NB4 (cell line): ENCODE measurements around the gene TOM1L2.

Experiments used
- DNase-seq: peaks from one replicate; pipeline ENCODE4 v3.0.0; 2010; ENCODE audit warnings: low read depth
- H3K4me3 ChIP-seq: one replicate; pipeline ENCODE4 v1.5.1; 2011; ENCODE audit warnings: mild to moderate bottlenecking, low read depth, low read length, moderate library complexity
- MYC ChIP-seq: IDR thresholded peaks from 2 replicates; pipeline ENCODE4 v1.6.1; 2011; ENCODE audit warnings: low read depth, low read length
- POLR2A ChIP-seq: IDR thresholded peaks from 2 replicates; pipeline ENCODE4 v1.6.1; 2011; ENCODE audit warnings: mild to moderate bottlenecking; ENCODE audit not compliant: insufficient read length; ENCODE audit errors: extremely low read depth
- TF ChIP-seq, protein P1 (sequence below): IDR thresholded peaks from 2 replicates; pipeline ENCODE4 v1.6.1; 2011; ENCODE audit warnings: low read depth, low read length
- TF ChIP-seq, protein P2 (sequence below): IDR thresholded peaks from one replicate; pipeline ENCODE4 v1.5.1; 2012; ENCODE audit warnings: low read depth, low read length

Gene TOM1L2

DNA sequence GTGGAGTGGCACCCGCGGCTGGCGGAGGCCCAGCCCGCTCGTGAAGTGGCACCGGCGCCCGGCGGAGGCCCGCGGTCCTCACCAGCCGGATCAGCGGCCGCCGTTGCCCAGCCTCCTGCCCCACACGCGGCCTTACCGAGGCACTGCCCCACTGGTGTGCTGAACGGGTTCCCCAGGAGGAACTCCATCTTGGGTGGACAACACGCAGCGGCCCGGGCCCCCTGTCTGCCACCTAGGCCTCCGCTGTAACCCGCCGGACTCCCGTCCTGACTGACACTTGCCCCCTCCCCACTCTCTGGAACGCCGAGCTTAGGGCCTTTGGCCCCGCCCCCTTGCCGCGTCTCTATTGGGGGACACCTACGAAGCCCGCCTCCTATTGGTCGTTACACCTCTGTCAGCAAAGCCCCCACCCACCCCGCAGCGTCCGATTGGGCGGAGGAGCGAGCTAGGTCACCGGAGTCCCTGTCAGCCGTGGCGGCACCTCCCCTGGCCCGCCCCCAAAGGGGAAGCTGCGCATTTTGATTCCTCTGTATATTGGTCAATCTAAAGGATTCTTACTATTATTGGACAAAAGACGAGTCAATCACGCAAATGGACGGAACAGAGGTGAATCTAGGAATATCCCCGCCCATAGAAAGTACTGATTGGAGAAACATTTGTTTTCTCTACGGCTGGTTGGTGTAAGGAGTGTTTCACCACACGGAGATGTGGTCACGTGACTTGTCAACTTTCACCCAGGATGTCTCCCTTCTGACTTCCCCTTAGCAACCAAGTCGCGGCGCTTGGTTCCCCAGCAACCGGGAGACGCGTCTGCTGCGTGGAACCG is at the start of gene TOM1L2, which contains the start of gene DRC3:
TOM1L2 (minus strand) TSS at position 275 of the 826 bp plus-strand sequence; CDS start at position 188, 87 bp downstream.
DRC3 (plus strand) TSS at position 737 of the 826 bp plus-strand sequence. CDS start 4,737 bp downstream, outside the sequence.
- peak within 1 kb of the TSS; percentile 60 for H3K4me3 ChIP-seq
- peak; percentile 100 for DNase-seq
- TF ChIP-seq MYC = peak; percentile 59
- peak; percentile 23 for TF ChIP-seq POLR2A
- TF ChIP-seq, protein P1, sequence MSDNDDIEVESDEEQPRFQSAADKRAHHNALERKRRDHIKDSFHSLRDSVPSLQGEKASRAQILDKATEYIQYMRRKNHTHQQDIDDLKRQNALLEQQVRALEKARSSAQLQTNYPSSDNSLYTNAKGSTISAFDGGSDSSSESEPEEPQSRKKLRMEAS = peak; percentile 94
- TF ChIP-seq, protein P2, sequence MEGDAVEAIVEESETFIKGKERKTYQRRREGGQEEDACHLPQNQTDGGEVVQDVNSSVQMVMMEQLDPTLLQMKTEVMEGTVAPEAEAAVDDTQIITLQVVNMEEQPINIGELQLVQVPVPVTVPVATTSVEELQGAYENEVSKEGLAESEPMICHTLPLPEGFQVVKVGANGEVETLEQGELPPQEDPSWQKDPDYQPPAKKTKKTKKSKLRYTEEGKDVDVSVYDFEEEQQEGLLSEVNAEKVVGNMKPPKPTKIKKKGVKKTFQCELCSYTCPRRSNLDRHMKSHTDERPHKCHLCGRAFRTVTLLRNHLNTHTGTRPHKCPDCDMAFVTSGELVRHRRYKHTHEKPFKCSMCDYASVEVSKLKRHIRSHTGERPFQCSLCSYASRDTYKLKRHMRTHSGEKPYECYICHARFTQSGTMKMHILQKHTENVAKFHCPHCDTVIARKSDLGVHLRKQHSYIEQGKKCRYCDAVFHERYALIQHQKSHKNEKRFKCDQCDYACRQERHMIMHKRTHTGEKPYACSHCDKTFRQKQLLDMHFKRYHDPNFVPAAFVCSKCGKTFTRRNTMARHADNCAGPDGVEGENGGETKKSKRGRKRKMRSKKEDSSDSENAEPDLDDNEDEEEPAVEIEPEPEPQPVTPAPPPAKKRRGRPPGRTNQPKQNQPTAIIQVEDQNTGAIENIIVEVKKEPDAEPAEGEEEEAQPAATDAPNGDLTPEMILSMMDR = no peak

DNA sequence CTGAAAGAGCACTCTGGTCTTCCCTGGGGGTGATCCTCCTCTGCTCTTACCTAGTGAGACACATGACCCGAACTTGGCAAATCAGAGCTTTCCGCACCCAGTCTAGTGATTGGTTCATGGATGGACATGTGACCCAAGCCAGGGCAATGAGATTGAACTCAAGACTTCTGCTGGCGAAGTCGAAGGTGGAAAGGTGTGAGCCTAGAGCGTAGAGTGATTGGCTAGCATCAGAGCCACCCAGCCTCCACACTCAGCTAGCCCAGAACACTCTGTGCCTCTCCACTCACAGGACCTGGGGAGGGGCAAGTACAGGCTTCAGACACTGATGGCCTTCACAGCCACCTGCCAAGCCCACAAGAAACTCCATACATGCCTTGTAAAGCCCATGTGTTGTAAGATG is 49.2 kb upstream of the TOM1L2 start:
- no peak for TF ChIP-seq MYC
- no peak for TF ChIP-seq POLR2A
- TF ChIP-seq, protein P1 = no peak
- TF ChIP-seq, protein P2 = no peak
- no peak overlapping the region for H3K4me3 ChIP-seq
- no peak for DNase-seq

DNA sequence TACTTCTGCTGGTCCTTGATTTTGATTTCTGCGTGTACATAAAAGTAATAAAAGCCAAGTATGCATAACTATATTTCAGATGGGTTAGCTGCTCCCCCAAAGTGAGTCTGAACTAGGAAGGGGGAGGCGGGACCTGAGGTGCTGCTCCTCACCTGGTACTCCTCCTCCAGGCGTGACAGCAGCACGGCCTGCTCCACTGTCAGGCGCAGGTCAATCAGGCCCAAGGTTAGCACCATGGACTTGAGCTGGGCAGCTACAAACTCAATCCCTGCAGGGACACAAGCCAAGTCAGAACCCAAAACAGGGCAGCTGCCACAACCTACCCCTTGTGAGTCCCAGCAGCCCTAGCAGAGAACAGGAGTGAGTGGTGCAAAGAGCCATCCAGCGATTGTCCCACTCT is 48.8 kb upstream of the TOM1L2 start:
- no peak for DNase-seq
- TF ChIP-seq, protein P2 = no peak
- TF ChIP-seq, protein P1 = no peak
- TF ChIP-seq MYC (no peak), POLR2A (no peak)

DNA sequence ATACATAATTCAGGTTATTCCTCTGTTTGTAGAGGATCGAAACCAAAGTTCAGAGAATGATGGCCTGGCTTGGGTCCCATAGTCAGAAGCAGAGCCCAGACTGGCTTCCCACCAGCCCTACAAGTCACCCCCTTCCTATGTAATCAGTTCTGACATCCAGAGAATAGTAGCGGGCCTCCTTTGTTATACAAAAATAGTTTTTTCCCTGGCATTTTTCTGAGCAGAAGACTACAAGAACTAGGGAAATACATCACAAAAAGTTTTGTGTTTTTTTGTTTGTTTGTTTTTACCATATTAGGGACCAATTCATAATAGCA is 47.6 kb upstream of the TOM1L2 start:
- TF ChIP-seq, protein P2 = no peak
- TF ChIP-seq MYC (no peak), POLR2A (no peak)
- TF ChIP-seq, protein P1 = no peak
- no peak overlapping the region for H3K4me3 ChIP-seq
- DNase-seq = no peak

More for the DNA sequence above, 48.8 kb upstream of the TOM1L2 start:
- no peak overlapping the region for H3K4me3 ChIP-seq

DNA sequence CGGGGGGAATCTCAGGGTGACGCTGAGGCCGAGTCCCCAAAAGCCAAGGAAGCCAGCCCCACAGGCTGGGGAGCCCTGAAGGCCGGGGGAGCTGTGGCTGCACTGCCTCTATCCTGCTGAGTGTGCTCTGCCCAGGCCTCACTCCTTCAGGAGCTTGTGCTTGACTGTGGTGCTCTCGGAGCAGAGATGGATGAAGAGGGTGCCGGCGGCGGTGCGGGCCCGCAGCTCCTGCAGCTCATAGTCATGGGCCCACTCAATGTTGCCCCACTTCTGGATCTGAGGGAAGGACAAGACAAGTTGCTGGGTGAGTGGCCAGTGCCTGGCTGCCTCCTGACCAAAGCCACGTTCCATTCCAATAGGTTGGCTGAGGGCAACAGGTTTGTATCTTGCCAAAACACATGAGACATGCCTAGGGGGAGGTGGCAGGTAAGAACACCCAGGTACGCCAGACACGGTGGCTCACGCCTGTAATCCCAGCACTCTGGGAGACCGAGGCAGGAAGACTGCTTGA is 46.3 kb upstream of the TOM1L2 start:
- TF ChIP-seq, protein P1 = no peak
- TF ChIP-seq, protein P2 = no peak
- TF ChIP-seq POLR2A = no peak
- no peak for TF ChIP-seq MYC
- no peak for DNase-seq
- H3K4me3 ChIP-seq = no peak overlapping the region
